Esophagus muscularis mucosa (tissue), 4 donors: ENCODE measurements around the gene RXRA. TPM values are rescaled to one million over a fixed set of nuclear protein-coding genes. Genes with fewer than 3 reads are reported as not detected.

Experiments
- DNase-seq: peaks from one replicate; pipeline ENCODE4 v3.0.0-alpha.2; 2017; ENCODE audit errors: extremely low spot score
- H3K27ac ChIP-seq, 4 donors: fragments of 200-600 bp; sonication (generic); replicated peaks in 1 of 4; 1 replicate in 3 of 4; 2 replicates in 1 of 4; pipeline ENCODE4 v1.5.1; 2016 to 2019; ENCODE audit warnings: mild to moderate bottlenecking in 1 of 4
- H3K27me3 ChIP-seq, 4 donors: fragments of 200-600 bp; sonication (generic); one replicate each; pipeline versions ENCODE4 v1.5.1 to v1.6.0; 2016 to 2019
- H3K36me3 ChIP-seq, 4 donors: fragments of 200-600 bp; sonication (generic); one replicate each; pipeline ENCODE4 v1.5.1; 2016 to 2019
- H3K4me1 ChIP-seq, 4 donors: fragments of 200-600 bp; sonication (generic); one replicate each; pipeline ENCODE4 v1.5.1; 2016 to 2019
- H3K4me3 ChIP-seq, 4 donors: fragments of 200-600 bp; sonication (generic); 1 replicate in 2 of 4; 2 replicates in 2 of 4; pipeline ENCODE4 v1.5.1; 2016 to 2019; ENCODE audit warnings: mild to moderate bottlenecking in 4 of 4, moderate library complexity in 1 of 4
- H3K9me3 ChIP-seq, 4 donors: fragments of 200-600 bp; sonication (generic); 1 replicate in 3 of 4; 2 replicates in 1 of 4; pipeline ENCODE4 v1.5.1; 2016 to 2019
- CTCF ChIP-seq, 3 experiments: fragments of 200-600 bp in 2 of 3; fragments of 450-650 bp in 1 of 3; sonication (generic) in 2 of 3; IDR thresholded peaks; one replicate each; pipeline ENCODE4 v1.5.1; 2017 to 2019; ENCODE audit warnings: antibody characterized with exemption in 3 of 3, mild to moderate bottlenecking in 2 of 3, moderate library complexity in 1 of 3
- EP300 ChIP-seq: sonication (generic); formaldehyde crosslinking; IDR thresholded peaks from one replicate; pipeline ENCODE4 v1.6.1; 2017; ENCODE audit warnings: antibody characterized with exemption
- POLR2A ChIP-seq: fragments of 450-650 bp; IDR thresholded peaks from one replicate; pipeline ENCODE4 v1.6.1; 2017; ENCODE audit warnings: antibody characterized with exemption, moderate library complexity, mild to moderate bottlenecking, low read depth
- POLR2AphosphoS5 ChIP-seq, 2 donors: sonication (generic); formaldehyde crosslinking; IDR thresholded peaks; one replicate each; pipeline ENCODE4 v1.6.1; 2017; ENCODE audit warnings: antibody characterized with exemption in 2 of 2
- WGBS: methylation state at CpG from one replicate; pipeline ENCODE4 v1.1.5; 2018; 5-methylcytosine and 5-hydroxymethylcytosine counted together
- intact Hi-C: fragments of 100-400 bp; cut with DNase I; formaldehyde crosslinking; loops from one replicate; pipeline ENCODE4 v1.15.1; 2023
- total RNA-seq, 4 donors: library from RNA; depleted of rRNA; stranded (reverse); fragments of >200 nt; gene quantifications; one replicate each; pipeline versions ENCODE4 v1.1.0 to v1.2.1, GENCODE V29; 2016

Gene RXRA
- total RNA-seq, 4 donors from 2014 or later, result 46.4 to 81.0 (median 63.7) TPM

- no peaks in the 10 kb centered on the region for H3K36me3 ChIP-seq
- H3K4me1 ChIP-seq, result peaks cover 83 to 96% (median 95%) of the 10 kb centered on the region in 4 donors
- H3K9me3 ChIP-seq, result no peaks in the 10 kb centered on the region
- no peaks in the 10 kb centered on the region for H3K27me3 ChIP-seq
- H3K4me3 ChIP-seq, result no peak overlapping the region
- no peak for TF ChIP-seq CTCF (IDR thresholded peaks at IDR 0.05)
- no peak for TF ChIP-seq EP300
- TF ChIP-seq POLR2A, result no peak
- no peak for TF ChIP-seq POLR2AphosphoS5 (IDR thresholded peaks at IDR 0.05)
- intact Hi-C loops, result loop anchor here (5.0 kb wide), 1 partner anchor 67 kb away; no protein-coding TSS in a partner anchor
- H3K27ac ChIP-seq, result peak overlapping the region in 3 of 4 donors; percentile 13 to 93 (median 89)
- 94% methylated on average over 6 of the region's 16 CpGs for WGBS
- DNase-seq, result no peak
Observed at GRCh38 chr9:134370638-134371037, 44.4 kb downstream of the RXRA start.

GRCh38 chr9:134371731-134372130 is 45.5 kb downstream of the RXRA start:
- TF ChIP-seq POLR2A (no peak), POLR2AphosphoS5 (IDR thresholded peaks at IDR 0.05) (peak; percentile 23 to 67), CTCF (IDR thresholded peaks at IDR 0.05) (no peak)
- intact Hi-C loops, result loop anchor here (5.0 kb wide), 1 partner anchor 66 kb away; no protein-coding TSS in a partner anchor
- H3K4me3 ChIP-seq, result no peak overlapping the region
- peak overlapping the region; percentile 89 to 97 (median 94) for H3K27ac ChIP-seq
- H3K36me3 ChIP-seq, result no peaks in the 10 kb centered on the region
- DNase-seq, result no peak
- no peaks in the 10 kb centered on the region for H3K9me3 ChIP-seq
- 58% methylated on average over 2 of the region's 16 CpGs for WGBS
- no peaks in the 10 kb centered on the region for H3K27me3 ChIP-seq
- H3K4me1 ChIP-seq, result peaks cover 83 to 96% (median 95%) of the 10 kb centered on the region in 4 donors

GRCh38 chr9:134372581-134373267 is 46.5 kb downstream of the RXRA start:
- H3K27ac ChIP-seq, result peak overlapping the region; percentile 89 to 97 (median 94)
- peak overlapping the region in 1 of 4 donors; percentile 5 for H3K4me3 ChIP-seq
- TF ChIP-seq POLR2A, result no peak
- TF ChIP-seq EP300, result no peak
- TF ChIP-seq POLR2AphosphoS5 (IDR thresholded peaks at IDR 0.05), result peak in 1 of 2 donors; percentile 35
- TF ChIP-seq CTCF (IDR thresholded peaks at IDR 0.05), result no peak
- no peak for DNase-seq
- intact Hi-C loops, result loop anchor here (5.0 kb wide), 1 partner anchor 65 kb away; no protein-coding TSS in a partner anchor
- WGBS, result 56% methylated on average over 7 of the region's 16 CpGs
- no peaks in the 10 kb centered on the region for H3K36me3 ChIP-seq
- no peaks in the 10 kb centered on the region for H3K9me3 ChIP-seq
- no peaks in the 10 kb centered on the region for H3K27me3 ChIP-seq
- H3K4me1 ChIP-seq, result peaks cover 83 to 96% (median 95%) of the 10 kb centered on the region in 4 donors

GRCh38 chr9:134373269-134373668 is 47.0 kb downstream of the RXRA start:
- no peak for TF ChIP-seq POLR2A
- no peak for TF ChIP-seq CTCF (IDR thresholded peaks at IDR 0.05)
- TF ChIP-seq POLR2AphosphoS5 (IDR thresholded peaks at IDR 0.05), result no peak
- TF ChIP-seq EP300, result no peak
- H3K27me3 ChIP-seq, result no peaks in the 10 kb centered on the region
- peak overlapping the region; percentile 89 to 97 (median 94) for H3K27ac ChIP-seq
- H3K4me3 ChIP-seq, result peak overlapping the region in 1 of 4 donors; percentile 5
- DNase-seq, result no peak
- WGBS, result 83% methylated on average over 13 of the region's 13 CpGs
- H3K36me3 ChIP-seq, result no peaks in the 10 kb centered on the region
- no peaks in the 10 kb centered on the region for H3K9me3 ChIP-seq
- intact Hi-C loops, result loop anchor here (5.0 kb wide), 1 partner anchor 64 kb away; no protein-coding TSS in a partner anchor
- peaks cover 83 to 96% (median 95%) of the 10 kb centered on the region in 4 donors for H3K4me1 ChIP-seq
